H9 (cell line): ENCODE data around the gene ZNF92. TPM values are rescaled to one million over a fixed set of nuclear protein-coding genes. Genes with fewer than 3 reads are reported as not detected.

Experiments used
- DNase-seq: peaks from one replicate; pipeline ENCODE4 v3.0.0-alpha.2; 2017
- H2AFZ ChIP-seq: one replicate; pipeline ENCODE4 v1.6.1; 2013; ENCODE audit warnings: mild to moderate bottlenecking, low read length, control low read depth, moderate library complexity
- H2AK5ac ChIP-seq: 2 replicates; pipeline ENCODE4 v1.6.1; 2013; ENCODE audit warnings: low read length, control low read depth, mixed read lengths; ENCODE audit not compliant: insufficient read length
- H2BK120ac ChIP-seq: one replicate; pipeline ENCODE4 v1.6.1; 2013; ENCODE audit warnings: low read depth, mild to moderate bottlenecking, low read length, control low read depth, inconsistent platforms; ENCODE audit not compliant: poor library complexity, severe bottlenecking
- H2BK12ac ChIP-seq: 2 replicates; pipeline ENCODE4 v1.6.1; 2013; ENCODE audit warnings: low read length, control low read depth, mixed read lengths, low read depth; ENCODE audit not compliant: insufficient read length
- H2BK15ac ChIP-seq: 2 replicates; pipeline ENCODE4 v1.6.1; 2013; ENCODE audit warnings: low read depth, low read length, control low read depth
- H2BK20ac ChIP-seq: one replicate; pipeline ENCODE4 v1.6.1; 2013; ENCODE audit warnings: low read depth, mild to moderate bottlenecking, low read length, control low read depth, inconsistent platforms; ENCODE audit not compliant: poor library complexity, severe bottlenecking
- H2BK5ac ChIP-seq: 2 replicates; pipeline ENCODE4 v1.6.1; 2013; ENCODE audit warnings: low read length, control low read depth, mixed read lengths; ENCODE audit not compliant: insufficient read length
- H3K14ac ChIP-seq: 2 replicates; pipeline ENCODE4 v1.6.1; 2013; ENCODE audit warnings: low read length, control low read depth; ENCODE audit not compliant: insufficient read depth
- H3K18ac ChIP-seq: 2 replicates; pipeline ENCODE4 v1.6.1; 2013; ENCODE audit warnings: low read depth, mild to moderate bottlenecking, mixed read lengths, low read length, control low read depth; ENCODE audit not compliant: insufficient read length
- H3K23ac ChIP-seq: 2 replicates; pipeline ENCODE4 v1.6.1; 2013; ENCODE audit warnings: low read length, control low read depth, mixed read lengths, low read depth; ENCODE audit not compliant: insufficient read length
- H3K23me2 ChIP-seq: 2 replicates; pipeline ENCODE4 v1.6.1; 2013; ENCODE audit warnings: low read depth, mild to moderate bottlenecking, mixed read lengths, low read length, control low read depth; ENCODE audit not compliant: insufficient read length, poor library complexity, severe bottlenecking
- H3K27ac ChIP-seq: 2 replicates; pipeline ENCODE4 v1.5.1; 2013; ENCODE audit warnings: low read length, control low read depth, mixed read lengths, low read depth; ENCODE audit not compliant: insufficient read length
- H3K27me3 ChIP-seq: 2 replicates; pipeline ENCODE4 v1.6.1; 2013; ENCODE audit warnings: low read length, control low read depth, inconsistent platforms; ENCODE audit not compliant: insufficient read depth
- H3K4ac ChIP-seq: 2 replicates; pipeline ENCODE4 v1.6.1; 2013; ENCODE audit warnings: low read depth, mild to moderate bottlenecking, control low read depth, inconsistent platforms, low read length, moderate library complexity
- H3K4me1 ChIP-seq: 2 replicates; pipeline ENCODE4 v1.6.1; 2013; ENCODE audit warnings: low read length, control low read depth, inconsistent platforms; ENCODE audit not compliant: insufficient read depth
- H3K4me2 ChIP-seq: 2 replicates; pipeline ENCODE4 v1.6.1; 2013; ENCODE audit warnings: low read length, control low read depth, mixed read lengths; ENCODE audit not compliant: insufficient read length, insufficient read depth
- H3K56ac ChIP-seq: 2 replicates; pipeline ENCODE4 v1.6.1; 2013; ENCODE audit warnings: low read depth, mild to moderate bottlenecking, mixed read lengths, low read length, control low read depth; ENCODE audit not compliant: insufficient read length
- H3K79me1 ChIP-seq: 2 replicates; pipeline ENCODE4 v1.6.1; 2013; ENCODE audit warnings: low read depth, mild to moderate bottlenecking, moderate library complexity, low read length, control low read depth, inconsistent platforms; ENCODE audit not compliant: insufficient read depth, poor library complexity, severe bottlenecking
- H3K79me2 ChIP-seq: 2 replicates; pipeline ENCODE4 v1.6.1; 2013; ENCODE audit warnings: low read length, control low read depth, inconsistent platforms; ENCODE audit not compliant: insufficient read depth
- H3K9ac ChIP-seq: 2 replicates; pipeline ENCODE4 v1.6.1; 2013; ENCODE audit warnings: low read length, control low read depth, mixed read lengths; ENCODE audit not compliant: insufficient read length; ENCODE audit errors: extremely low read depth
- H3K9me3 ChIP-seq: one replicate; pipeline ENCODE4 v1.6.1; 2013; ENCODE audit warnings: low read depth, low read length, inconsistent platforms; ENCODE audit not compliant: control insufficient read depth
- H3T11ph ChIP-seq: one replicate; pipeline ENCODE4 v1.6.1; 2013; ENCODE audit warnings: mild to moderate bottlenecking, low read length, control low read depth, inconsistent platforms
- H4K20me1 ChIP-seq: one replicate; pipeline ENCODE4 v1.6.1; 2013; ENCODE audit not compliant: control insufficient read depth, insufficient read length, insufficient read depth
- H4K5ac ChIP-seq: 2 replicates; pipeline ENCODE4 v1.6.1; 2013; ENCODE audit warnings: low read depth, mild to moderate bottlenecking, mixed read lengths, low read length, control low read depth; ENCODE audit not compliant: insufficient read length
- H4K8ac ChIP-seq: replicated peaks from 2 replicates; pipeline ENCODE4 v1.6.1; 2013; ENCODE audit warnings: low read length, control low read depth, mixed read lengths, low read depth; ENCODE audit not compliant: insufficient read length
- H4K91ac ChIP-seq: 2 replicates; pipeline ENCODE4 v1.6.1; 2013; ENCODE audit warnings: low read depth, mild to moderate bottlenecking, moderate library complexity, mixed read lengths, low read length, control low read depth; ENCODE audit not compliant: insufficient read length
- H3K27ac Mint-ChIP-seq, 3 experiments: 2 replicates in 2 of 3; 3 replicates in 1 of 3; pipeline ENCODE4 v1.8.0; 2020 to 2021; ENCODE audit warnings: mixed read lengths in 3 of 3, mild to moderate bottlenecking in 1 of 3, moderate library complexity in 1 of 3
- H3K27me3 Mint-ChIP-seq: 2 replicates; pipeline ENCODE4 v1.8.0; 2021; ENCODE audit warnings: low read depth, mild to moderate bottlenecking, moderate library complexity, mixed read lengths
- H3K36me3 Mint-ChIP-seq, 3 experiments: 2 replicates in 2 of 3; 3 replicates in 1 of 3; pipeline ENCODE4 v1.8.0; 2020 to 2021; ENCODE audit warnings: low read depth in 3 of 3, mixed read lengths in 3 of 3; ENCODE audit not compliant: insufficient read depth in 1 of 3
- H3K4me1 Mint-ChIP-seq, 2 experiments: 2 replicates each; pipeline ENCODE4 v1.8.0; 2020; ENCODE audit warnings: mixed read lengths in 2 of 2
- H3K4me3 Mint-ChIP-seq, 2 experiments: 2 replicates in 1 of 2; 3 replicates in 1 of 2; pipeline ENCODE4 v1.8.0; 2020 to 2021; ENCODE audit warnings: mild to moderate bottlenecking in 2 of 2, mixed read lengths in 2 of 2, moderate library complexity in 1 of 2
- H3K9me3 Mint-ChIP-seq, 2 experiments: 2 replicates in 1 of 2; 3 replicates in 1 of 2; pipeline ENCODE4 v1.8.0; 2020; ENCODE audit warnings: mild to moderate bottlenecking in 2 of 2, mixed read lengths in 2 of 2, moderate library complexity in 1 of 2
- CTCF ChIP-seq: fragments of 200-600 bp; sonication (generic); conservative IDR thresholded peaks from 3 replicates; pipeline ENCODE4 v1.8.0; 2021; ENCODE audit warnings: antibody characterized with exemption, mild to moderate bottlenecking
- WGBS: extraction: QIAGEN DNeasy Blood & Tissue Kit; methylation state at CpG from one replicate; pipeline ENCODE4 v1.1.7; 2013; ENCODE audit warnings: missing lambda C conversion rate, low lambda C conversion rate, mixed read lengths; ENCODE audit not compliant: insufficient read length; ENCODE audit errors: extremely low coverage; 5-methylcytosine and 5-hydroxymethylcytosine counted together
- total RNA-seq: library from RNA; stranded (reverse); gene quantifications from 2 replicates; pipeline ENCODE4 v1.2.1, GENCODE V29; 2021

Gene ZNF92
- total RNA-seq, 1 experiment from 2014 or later = 32.4 TPM

DNA sequence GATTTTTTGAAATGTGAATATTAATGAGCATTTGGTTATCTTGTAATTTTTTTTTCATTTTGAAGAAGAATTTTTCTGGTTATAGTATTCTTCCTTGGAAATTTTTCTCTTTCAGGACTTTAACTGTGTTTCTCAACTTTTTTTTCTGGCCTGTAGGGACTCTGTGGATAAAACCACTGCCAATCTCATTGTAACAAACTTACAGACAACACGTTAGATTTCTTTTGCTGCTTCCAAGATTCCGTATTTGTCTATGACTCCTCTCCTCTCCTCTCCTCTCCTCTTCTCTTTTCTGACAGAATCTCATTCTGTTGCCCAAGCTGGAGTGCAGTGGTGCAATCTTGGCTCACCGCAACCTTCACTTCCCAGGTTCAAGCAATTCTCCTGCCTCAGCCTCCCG is 19.4 kb upstream of the ZNF92 start:
- no peaks in the 10 kb centered on the region for H3K27me3 Mint-ChIP-seq

More for the DNA sequence above, 19.4 kb upstream of the ZNF92 start:
- no peak overlapping the region for H2BK120ac ChIP-seq
- no peak overlapping the region for H2BK12ac ChIP-seq
- H2AFZ ChIP-seq = no peak overlapping the region
- H3K23ac ChIP-seq = no peak overlapping the region
- no peaks in the 10 kb centered on the region for H4K20me1 ChIP-seq
- TF ChIP-seq CTCF = no peak
- no peak overlapping the region for H4K5ac ChIP-seq
- no peak overlapping the region for H2BK5ac ChIP-seq
- H3K4me1 ChIP-seq = no peaks in the 10 kb centered on the region
- H3K9me3 ChIP-seq = no peaks in the 10 kb centered on the region
- H3K9ac ChIP-seq = no peak overlapping the region
- H2BK20ac ChIP-seq = no peak overlapping the region
- no peak overlapping the region for H3T11ph ChIP-seq
- H3K27ac ChIP-seq = no peak overlapping the region
- Mint-ChIP-seq H3K27ac (no peak overlapping the region), H3K4me3 (no peak overlapping the region), H3K9me3 (no peaks in the 10 kb centered on the region; a peak in 1 of 5 replicates), H3K36me3 (peaks cover 0 to 6% (median 4%) of the 10 kb centered on the region in 3 experiments; a peak in 3 of 7 replicates), H3K4me1 (no peaks in the 10 kb centered on the region)
- no peak overlapping the region for H3K4ac ChIP-seq
- H2AK5ac ChIP-seq = no peak overlapping the region
- H3K79me1 ChIP-seq = no peaks in the 10 kb centered on the region
- H4K91ac ChIP-seq = no peak overlapping the region
- no peak overlapping the region for H4K8ac ChIP-seq
- H3K23me2 ChIP-seq = no peaks in the 10 kb centered on the region
- DNase-seq = no peak
- H3K4me2 ChIP-seq = no peak overlapping the region
- no peak overlapping the region for H3K18ac ChIP-seq
- no peaks in the 10 kb centered on the region for H3K79me2 ChIP-seq
- no peak overlapping the region for H2BK15ac ChIP-seq
- no CpG with 5 or more reads among the region's 4 CpGs for WGBS
- no peak overlapping the region for H3K56ac ChIP-seq
- H3K14ac ChIP-seq = no peak overlapping the region
- H3K27me3 ChIP-seq = no peaks in the 10 kb centered on the region
